CD4-positive, alpha-beta T cell treated with Interleukin-17A for 4 hours (primary cell): Measurements from ENCODE around the gene BRSK2.
"Not testable (repeated sequence)": the region's sequence is repeated elsewhere in the genome, so short reads cannot be mapped to it uniquely, and the experiment has no call there.

Experiments used
- DNase-seq: peaks from one replicate; pipeline ENCODE4 v3.0.0-alpha.2; 2020; ENCODE audit warnings: mixed read lengths

Gene BRSK2

DNA sequence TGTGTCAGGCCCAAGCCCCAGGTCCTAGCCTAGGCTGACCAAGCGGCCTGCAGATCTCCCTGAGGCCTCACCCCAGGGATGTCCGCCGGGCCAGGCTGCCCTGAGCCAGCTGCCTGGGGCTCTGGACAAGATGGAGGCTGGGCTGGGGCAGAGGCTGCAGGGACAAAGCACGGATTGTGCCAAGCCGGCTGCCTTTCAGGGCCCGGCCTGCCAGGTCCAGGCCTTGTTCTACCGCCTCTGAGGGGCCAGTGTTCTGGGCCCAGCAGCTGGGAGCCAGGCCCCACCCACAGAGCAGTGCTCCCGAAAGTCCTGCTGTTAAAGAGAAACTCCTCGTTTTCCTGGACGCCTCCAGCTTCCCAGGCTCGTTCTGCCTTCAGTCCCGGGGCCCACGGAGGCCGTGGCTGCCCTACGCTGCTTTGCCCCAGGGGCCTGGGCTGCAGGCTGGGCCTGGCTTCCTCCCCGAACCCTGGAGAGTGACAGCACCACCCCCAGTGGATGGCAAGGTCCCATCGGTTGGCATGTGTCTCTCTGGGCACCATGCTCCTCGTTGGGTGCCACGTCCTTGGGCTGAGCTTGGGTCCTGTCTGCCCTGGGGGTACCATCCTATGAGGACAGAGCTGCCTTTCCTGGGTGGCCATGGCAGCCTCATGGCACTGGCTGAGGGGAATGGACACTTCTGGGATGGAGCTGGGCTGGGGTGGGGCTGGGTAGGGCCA is 7.6 kb downstream of the BRSK2 start:
- DNase-seq: no peak

DNA sequence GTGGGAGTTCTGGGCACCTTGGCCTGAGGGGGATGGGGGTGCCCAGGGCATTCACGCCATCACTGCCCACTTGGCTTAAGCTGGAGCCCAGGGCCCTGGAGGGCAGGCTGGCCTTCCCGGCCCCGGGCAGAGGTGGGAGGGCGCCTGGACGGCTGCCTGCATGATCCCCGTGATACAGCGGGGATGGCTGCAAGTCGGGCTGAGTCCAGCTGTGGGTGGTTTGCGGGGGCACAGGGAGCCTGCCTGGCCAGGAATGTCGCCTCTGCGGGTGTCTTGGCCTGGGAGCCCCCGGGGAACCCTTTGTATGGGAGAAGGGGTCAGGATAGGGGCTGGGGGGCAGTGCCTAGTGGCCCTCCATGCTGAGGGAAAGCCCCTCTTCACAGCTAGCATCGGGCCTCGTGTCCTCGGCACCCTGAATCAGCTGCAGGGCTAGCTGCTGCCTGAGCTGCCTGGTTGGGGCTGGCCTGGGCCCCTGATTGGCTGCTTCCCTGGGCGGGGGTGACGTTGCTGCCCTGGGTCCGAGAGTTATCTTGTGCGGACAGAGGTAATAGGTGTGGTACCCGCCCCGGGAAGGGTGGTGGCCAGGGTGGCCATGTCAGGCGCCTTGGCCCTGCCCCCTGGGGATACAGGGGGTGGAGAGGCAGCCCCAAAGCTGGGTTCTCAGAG is 8.3 kb downstream of the BRSK2 start:
- no peak for DNase-seq

DNA sequence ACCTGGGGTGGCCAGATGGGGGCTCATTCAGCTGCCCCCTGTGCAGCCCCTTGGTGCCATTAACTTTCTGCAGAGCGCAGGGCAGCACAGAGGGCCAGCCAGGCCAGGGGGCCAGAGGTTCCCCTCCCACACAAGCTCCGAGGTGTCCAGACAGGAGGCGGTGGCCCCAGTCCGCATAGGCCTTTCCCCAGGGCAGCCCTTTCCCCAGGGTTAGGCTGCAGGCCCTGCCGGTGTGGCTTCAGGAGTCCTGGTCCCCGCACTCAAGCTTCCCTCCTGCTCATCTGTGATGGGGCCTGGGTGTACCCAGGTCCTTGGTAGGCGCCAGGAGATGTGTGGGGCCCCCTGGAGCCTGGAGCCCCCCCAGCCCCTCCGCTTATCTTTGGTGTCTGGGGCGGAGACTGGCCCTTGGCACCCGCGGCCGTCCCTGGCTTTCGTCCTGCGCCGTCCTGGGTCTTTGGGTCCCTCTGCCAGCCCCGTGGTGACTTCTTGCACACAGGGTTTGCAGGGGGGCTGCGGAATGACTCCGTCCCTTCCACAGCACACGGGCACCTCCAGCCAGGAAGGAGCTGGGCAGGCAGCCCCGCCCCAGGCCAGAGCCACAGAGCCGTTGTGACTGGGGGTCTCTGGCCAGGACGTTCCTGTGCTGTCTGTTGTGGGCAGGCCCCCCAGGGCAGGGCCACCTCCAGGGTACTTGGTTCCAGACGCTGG is 8.9 kb downstream of the BRSK2 start:
- DNase-seq: no peak

DNA sequence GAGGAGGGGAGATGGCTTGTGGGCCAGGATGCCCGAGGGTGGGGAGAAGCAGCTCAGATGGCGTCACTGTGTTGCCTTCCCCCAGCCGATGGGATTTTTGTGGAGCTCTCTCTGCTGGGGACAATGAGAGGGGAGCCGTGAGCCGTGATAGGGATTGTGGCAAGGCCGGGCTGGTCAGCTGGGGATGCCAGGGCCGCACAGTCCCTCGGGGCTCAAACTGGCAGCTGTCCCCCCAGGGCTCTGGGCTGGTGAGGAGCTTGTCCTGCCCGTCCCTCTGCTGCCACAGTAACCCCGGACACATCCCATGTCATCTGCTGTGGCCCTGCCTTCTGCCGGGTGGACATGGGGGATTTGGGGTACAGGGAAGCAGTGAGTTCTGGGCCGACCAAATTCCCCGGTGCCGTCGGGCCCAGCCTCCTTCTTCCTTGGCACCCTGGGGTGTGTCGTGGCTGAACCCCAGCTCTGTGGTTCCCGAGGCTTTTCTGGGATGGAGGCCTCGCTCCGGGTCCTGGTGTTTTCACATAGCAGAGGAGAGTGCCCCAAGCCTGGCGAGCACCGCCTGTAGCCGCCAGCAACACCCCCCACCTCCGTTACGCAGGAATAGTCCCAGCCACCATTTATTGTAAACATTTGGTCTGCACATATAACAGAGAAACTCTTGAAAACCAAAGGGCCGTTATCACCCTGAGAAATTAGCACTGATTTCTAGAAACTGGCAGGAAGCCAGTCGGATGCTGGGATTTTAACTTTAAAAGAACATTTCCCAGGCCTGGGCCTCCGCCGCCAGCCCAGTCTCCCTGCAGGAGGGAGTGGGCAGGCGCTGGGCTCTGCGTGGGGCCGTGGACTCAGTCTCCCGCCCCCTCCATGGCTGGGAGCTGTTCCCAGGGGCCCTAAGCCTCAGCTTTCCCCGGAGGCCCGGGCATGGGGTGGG is 9.9 kb downstream of the BRSK2 start:
- DNase-seq: no peak

DNA sequence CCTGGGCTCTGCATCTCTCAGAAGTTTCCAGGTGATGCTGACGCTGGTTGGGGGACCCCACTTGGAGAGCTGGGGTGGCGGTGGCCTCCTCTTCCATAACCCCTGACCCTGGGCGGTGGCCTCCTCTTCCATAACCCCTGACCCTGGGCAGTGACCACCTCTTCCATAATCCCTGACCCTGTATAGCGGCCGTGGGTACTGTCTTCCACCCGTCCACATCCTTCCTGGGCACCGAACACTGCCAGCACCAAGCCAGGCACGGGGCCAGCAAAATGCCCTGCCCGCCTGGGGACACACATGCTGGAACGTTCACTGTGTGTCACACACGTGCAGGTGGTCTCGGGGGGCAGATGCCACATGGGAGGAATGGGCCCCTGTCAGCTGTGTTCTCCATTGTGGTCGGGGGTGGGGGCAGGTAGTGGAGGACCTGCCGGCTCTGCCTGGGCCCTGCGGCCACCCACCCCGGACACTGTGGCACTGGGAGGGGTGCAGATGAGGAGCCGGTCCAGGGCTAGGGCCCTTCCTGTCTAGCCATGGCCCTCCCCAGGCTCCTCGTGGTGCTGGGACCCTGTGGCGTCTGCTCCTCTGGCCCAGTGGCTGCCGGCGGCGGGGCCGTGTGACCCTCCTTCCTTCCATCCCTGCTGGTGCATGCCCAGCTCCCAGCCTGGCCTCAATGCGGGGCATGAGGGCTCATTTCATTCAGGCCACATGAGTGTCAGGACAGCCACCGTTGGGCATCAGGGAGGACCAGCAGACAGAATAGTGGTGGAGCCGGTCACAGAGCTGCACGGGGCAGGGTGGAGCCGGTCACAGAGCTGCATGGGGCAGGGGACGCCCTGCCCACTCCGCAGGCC is 10.8 kb downstream of the BRSK2 start:
- DNase-seq: no peak

DNA sequence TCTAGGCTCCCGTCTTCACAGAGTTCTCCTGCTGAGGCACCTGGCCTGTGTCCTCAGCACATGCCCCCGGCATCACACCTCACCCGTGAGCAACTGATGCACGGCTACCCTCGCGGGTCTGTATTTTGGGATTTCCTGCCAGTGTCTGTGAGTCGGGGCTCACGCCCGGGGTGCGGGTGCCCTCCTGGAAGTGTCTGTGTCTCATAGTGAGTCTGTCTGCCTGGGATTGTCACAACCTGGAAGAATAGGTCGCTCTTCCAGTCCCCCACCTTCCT is 11.4 kb downstream of the BRSK2 start:
- no peak for DNase-seq

DNA sequence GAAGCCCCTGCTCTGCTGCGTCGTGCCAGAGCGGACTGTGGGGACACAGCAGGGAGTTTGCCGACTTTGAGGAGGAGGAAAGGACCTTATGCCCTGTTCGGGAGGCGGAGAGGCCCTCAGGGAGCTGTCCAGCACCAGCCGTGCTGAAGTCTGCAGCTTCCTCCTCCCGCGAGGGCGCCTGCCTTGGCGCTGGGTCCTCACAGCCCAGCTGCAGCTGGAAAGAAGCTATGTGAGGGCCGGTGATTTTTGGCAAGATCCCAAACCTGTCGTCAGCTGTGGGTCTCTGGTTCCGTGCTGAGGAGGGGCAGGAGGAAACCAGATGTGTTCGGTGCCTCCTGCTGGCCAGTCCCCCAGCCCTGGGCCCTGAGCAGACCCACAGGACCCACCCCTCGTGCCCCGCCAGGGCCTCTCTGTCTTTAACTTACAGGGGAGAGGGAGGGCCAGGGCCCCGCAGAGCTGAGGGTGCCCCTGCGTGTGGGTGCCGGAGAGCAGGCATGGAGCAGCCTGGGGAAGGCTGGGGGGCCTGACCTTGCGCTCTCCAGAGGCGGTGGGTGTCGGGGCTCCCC is 12.0 kb downstream of the BRSK2 start:
- DNase-seq: peak; percentile 52

DNA sequence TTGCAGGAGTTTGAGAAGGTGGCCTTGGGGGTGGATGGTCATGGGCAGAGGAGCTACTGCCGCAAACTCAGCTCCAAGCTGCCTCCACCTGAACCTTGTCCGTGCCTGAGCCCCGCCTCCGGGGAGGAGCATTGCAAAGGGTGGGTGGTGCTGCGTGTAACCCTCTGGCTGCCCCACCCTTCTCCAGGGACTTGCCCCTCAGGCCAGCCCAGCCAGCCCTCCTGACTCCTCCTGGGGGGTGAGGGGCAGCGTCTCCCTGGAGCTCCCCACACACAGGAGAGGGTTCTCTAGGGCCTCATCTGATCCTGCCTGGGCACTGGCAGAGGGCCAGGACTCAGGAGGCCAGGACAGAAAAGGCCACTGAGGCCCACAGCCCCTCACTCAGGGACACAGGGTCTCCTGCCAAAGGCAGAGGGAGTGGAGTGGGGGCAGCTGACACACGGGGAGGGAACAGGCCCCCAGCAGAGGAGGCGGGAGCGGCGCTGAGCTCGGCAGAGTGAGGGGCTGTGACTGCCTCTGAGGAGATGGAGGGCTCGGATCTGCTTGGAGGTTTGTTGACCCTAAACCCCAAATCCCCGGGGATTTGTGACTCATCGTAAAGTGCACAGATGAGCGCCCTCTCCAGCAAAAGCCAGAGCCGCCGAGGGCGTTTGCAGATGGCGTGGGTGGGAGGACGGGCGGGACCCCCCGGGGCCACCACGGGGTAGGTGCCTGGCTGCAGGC is 12.8 kb downstream of the BRSK2 start:
- no peak for DNase-seq

DNA sequence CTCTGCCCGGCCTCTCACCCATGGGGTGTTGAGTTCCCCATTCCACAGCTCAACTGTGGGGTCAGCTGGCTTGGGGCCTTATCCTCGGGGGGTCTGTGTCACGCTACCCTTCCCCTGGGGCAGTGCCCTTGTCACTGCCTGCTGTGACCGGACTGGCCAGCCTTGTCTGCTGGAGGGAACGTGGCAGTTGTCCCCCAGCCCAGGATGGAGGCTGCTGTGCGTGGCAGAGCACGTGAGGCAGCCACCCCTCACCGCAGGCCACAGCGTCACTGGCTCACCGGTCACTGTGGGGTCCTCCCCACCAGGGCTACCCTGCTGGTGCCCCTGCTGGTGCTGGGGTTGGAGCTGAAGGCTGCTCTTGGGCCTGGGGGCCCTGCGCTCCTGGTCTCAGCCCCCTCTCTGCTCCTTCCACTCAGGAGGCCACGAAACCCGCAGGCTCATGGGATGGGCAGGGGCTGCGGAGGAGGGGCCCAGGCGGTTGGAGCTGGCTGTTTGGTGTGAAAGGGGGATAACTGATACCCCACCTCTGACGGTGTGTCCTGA is 13.4 kb downstream of the BRSK2 start:
- DNase-seq: no peak

DNA sequence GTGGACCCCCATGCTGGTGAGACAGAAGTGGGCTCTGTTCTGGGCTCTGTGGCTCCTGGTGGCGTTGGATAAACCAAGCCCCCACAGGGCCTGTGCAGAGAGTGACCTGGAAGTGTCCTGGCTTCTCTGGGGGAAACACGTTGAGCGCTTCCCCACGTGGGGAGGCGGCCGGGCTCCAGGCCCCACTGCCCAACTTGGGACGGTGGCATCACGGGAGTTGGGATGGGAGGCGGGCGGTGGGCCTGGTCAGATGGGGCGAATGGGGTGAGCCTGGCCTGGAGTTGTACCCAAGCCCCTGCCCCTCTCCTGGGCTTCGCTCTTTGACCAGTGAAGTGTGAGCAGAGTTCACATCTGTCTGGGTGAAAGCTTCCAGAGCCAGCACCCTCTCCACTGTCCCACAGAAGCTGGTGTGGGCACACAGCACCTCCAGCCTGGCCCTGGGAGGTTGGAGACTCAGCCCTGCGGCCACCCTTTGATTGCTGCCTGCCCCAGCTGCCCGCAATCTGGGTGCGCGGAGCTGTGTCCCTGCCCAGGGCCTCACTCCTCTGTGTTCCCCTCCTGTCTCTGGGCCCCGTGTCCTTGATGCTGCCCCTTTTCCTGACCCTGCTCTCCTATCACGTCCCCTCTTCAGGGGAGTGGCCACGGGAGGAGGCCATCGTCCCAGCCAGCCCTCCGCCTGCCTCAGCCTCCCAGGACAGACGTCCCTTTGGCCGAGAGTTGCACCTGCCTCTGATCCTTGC is 14.2 kb downstream of the BRSK2 start:
- DNase-seq: no peak

DNA sequence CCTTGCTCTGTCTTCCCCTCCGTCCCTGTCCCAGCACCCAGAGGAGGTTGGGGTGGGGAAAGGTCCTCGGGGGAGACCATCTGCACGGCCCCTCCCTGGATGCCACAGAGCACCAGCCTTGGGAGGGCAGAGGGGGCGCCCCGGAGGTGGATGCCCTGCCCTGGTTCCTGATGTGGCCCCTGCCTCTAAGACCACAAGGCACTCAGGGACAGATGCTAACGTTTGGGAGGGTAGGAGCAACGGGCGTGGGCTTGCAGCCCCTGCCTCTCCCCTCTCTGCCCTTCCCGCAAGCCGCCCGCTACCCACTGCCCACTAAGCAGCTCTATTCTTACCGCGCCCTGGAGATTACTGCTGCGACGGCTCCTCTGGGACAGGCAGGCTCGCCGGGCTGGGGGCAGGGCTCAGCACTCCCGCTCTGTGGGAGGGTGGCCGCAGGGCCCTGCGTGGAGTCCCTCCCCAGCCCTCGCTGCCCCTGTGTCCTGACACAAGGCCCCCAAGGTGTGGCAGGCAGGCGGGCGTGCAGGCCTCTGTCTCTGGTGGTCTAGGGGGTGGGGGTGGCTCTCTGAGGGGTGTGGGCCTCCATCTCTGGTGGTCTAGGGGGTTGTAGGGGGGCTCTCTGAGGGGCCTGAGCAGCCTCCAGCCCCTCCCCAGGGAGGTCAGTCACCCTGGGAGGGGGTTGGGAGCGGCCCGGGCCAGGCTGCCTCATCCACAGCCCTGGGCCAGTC is 14.9 kb downstream of the BRSK2 start:
- no peak for DNase-seq

DNA sequence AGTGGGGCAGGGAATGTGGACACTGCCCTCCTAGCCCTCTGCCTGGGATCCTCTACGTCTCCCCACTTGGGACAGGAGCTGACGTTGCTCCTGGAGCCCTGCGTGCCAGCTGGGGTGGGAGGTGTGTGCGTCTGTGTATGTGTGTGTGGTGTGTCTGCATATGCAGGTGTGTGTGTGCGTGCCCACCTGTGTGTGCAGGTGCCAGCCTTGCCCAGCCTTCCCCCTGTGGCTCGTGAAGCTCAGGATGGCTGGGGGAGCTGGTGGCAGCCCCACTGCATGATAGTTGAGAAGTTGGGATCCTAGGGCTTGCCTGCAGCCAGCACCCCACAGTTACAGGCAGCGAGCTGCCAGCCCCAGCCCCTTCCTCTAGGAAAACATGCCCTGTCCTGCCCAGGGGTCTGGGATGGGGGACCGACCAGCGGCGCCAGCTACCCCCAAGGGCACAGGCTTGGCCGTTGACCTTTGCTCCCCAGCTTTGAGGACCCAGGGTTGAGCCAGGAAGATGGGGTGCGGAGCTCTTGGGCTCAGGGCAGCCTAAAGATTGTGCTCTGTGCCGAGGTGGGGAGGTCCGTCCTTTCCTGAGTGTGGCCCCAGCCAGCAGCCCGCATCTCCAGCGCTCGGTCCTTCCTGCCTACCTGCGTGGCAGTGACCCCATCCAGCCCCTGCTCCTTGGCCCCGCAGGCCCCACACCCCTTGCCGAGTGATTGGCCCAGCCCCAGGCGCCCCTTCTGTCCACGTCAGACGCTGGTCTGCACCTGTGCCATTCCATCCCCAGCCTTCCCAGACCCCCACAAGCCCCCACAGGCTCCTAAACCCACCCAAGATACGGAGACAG is 15.7 kb downstream of the BRSK2 start:
- no peak for DNase-seq

DNA sequence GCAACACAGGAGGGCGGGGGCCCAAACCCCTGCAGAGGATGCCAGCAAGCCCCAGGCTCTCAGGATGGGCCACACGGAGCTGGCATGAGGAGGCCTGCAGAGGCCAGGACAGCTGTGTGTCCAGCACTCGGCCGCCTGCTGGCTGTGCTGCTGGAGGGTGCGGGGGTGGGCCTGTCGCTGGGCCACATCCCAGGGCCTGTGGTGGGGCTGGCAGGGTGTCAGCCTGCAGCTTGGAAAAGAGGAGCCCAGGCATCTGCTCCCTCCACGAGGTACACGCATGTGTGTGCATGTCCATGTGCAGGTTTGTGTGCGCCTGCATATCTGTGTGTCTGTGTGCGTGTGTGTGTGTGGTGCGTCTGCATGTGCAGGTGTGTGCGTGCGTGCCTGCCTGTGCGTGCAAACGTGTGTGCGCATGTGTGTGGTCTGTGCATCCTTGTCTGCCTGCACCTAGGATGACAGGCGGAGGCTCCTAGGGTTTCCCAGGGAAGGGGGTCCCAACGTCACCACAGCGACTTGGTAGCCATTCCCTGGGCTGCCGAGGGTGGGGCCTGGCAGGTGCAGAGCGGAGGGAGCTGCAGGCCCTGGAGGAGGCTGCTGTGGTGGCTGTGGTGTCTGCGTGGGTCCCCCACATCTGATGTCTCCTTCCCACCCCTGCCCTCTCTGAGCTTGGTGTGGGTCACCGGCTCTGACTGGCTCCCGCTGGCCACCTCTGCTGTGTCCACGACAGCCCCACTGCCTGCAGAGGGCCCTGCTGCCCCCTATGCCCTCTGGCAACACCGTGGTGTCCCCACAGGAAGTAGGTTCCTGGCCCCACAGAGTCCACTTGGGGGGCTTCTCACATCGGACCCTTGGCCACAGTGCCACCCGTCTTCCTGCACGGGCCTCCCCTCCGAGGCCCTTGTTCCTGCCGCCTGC is 17.1 kb downstream of the BRSK2 start:
- no peak for DNase-seq

DNA sequence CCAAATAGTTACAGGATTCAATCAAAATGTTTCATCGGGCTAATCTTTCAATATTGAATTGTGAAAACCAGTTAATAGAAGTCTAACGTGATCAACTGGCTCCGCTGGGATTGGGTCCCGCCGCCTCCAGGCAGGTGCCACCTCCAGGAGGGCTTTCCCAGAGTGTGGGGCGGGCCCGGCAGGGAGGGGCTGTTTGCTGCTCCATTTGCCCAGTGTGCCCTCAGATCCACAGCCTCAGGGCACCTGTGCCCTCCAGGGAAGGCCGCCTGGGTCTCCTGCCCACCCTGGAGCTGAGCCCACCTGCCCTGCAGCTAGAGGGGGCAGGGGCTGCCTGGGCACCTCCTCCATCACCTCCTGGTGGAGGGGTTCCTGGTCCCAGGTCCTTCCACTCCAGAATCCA is 17.9 kb downstream of the BRSK2 start:
- DNase-seq: no peak

DNA sequence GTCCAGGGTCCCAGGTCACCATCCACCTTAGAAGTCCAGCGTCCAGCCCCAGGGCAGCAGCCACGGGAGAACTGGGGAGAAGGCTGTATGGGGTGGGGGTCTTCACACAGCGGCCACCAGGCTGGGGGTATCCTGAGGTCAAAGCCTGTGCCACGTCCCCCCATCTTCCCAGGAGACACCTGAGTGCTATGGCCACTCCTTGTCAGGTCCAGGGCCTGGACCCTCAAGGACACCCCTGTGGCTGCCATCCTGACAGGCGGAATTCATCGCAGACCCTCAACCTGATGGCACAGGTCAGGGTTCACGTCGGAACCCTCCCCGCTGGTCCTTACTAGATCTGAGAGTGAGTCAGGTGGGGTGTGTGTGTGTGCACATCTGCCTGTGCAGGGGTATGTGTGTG is 18.6 kb downstream of the BRSK2 start:
- DNase-seq: no peak

DNA sequence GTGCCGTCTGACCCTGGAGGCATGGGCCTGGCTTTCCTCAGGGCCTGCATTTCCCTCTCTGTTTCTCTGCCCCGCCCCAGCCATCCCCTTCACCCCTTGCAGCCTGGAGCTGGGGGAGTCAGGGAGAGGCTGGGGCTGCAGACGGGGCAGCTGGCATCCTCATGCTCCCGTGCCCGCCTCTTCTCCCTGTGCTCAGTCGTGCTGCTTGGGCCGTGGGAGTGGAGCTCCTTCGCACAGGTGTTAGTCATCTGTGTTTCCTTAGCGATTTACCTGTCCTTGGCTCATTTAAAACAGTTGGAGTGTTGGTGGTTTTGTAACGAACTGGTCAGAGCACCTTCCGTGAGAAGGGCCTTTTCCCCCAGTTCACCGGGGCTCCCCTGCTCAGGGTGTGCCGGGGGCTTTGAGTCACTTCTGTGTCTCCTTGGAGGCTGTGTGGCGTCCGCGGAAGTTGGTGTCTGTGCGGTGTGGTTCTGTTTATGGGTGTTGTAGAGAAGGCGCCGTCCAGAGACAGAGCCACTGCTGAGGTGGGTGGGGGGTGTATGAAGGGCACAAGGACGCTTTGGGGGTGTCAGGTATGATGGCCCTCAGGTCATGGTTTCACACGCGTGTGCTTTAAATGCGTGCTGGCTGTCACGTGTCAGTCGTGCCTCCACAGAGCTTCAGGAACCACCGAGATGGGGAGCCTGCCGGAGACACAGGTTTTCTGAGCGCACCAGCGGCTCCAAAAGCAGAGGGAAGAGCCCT is 19.5 kb downstream of the BRSK2 start:
- no peak for DNase-seq

DNA sequence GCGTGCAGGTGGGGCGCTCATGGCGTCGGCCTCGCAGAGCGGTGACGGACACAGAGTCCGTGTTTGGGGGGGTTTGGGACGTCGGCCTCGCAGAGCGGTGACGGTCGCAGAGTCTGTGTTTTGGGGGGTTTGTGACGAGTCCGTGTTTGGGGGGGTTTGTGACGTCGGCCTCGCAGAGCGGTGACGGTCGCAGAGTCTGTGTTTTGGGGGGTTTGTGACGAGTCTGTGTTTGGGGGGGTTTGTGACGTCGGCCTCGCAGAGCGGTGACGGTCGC is 20.1 kb downstream of the BRSK2 start:
- not testable (repeated sequence) for DNase-seq
